Liver (tissue), 9 donors: Measurements from ENCODE around the gene RALB. TPM values are rescaled to one million over a fixed set of nuclear protein-coding genes. Genes with fewer than 3 reads are reported as not detected.

Experiments used
- DNase-seq: peaks from one replicate; pipeline ENCODE4 v3.0.0-alpha.2; 2017; ENCODE audit warnings: low spot score
- H3K27ac ChIP-seq, 2 donors: one replicate each; pipeline ENCODE4 v1.7.0; 2013; ENCODE audit warnings: inconsistent platforms in 2 of 2, low read length in 2 of 2, control low read depth in 1 of 2, low read depth in 1 of 2, mild to moderate bottlenecking in 1 of 2
- H3K27me3 ChIP-seq, 4 donors: one replicate each; pipeline versions ENCODE4 v1.6.1 to v1.7.0; 2013; ENCODE audit warnings: low read length in 3 of 4, inconsistent platforms in 1 of 4, mild to moderate bottlenecking in 1 of 4, moderate library complexity in 1 of 4; ENCODE audit not compliant: control insufficient read depth in 4 of 4, insufficient read depth in 4 of 4
- H3K36me3 ChIP-seq, 4 donors: one replicate each; pipeline versions ENCODE4 v1.6.1 to v1.7.0; 2013; ENCODE audit warnings: low read length in 3 of 4, mild to moderate bottlenecking in 3 of 4, low read depth in 1 of 4, moderate library complexity in 1 of 4; ENCODE audit not compliant: control insufficient read depth in 4 of 4, insufficient read depth in 3 of 4
- H3K4me1 ChIP-seq, 4 donors: one replicate each; pipeline versions ENCODE4 v1.6.1 to v1.7.0; 2013; ENCODE audit warnings: low read length in 3 of 4, mild to moderate bottlenecking in 3 of 4, moderate library complexity in 1 of 4; ENCODE audit not compliant: control insufficient read depth in 4 of 4, insufficient read depth in 4 of 4
- H3K4me3 ChIP-seq, 3 donors: one replicate each; pipeline versions ENCODE4 v1.6.1 to v1.7.0; 2013; ENCODE audit warnings: low read length in 3 of 3, control low read depth in 1 of 3, low read depth in 1 of 3, mild to moderate bottlenecking in 1 of 3
- H3K9ac ChIP-seq, 2 donors: one replicate each; pipeline ENCODE4 v1.7.0; 2013; ENCODE audit warnings: low read length in 2 of 2, mild to moderate bottlenecking in 2 of 2, moderate library complexity in 2 of 2, control low read depth in 1 of 2, low read depth in 1 of 2
- H3K9me3 ChIP-seq, 4 donors: one replicate each; pipeline versions ENCODE4 v1.6.1 to v1.7.0; 2013; ENCODE audit warnings: low read length in 3 of 4; ENCODE audit not compliant: control insufficient read depth in 4 of 4
- EGR1 ChIP-seq, 2 donors: IDR thresholded peaks; 2 replicates each; pipeline ENCODE4 v1.6.1; 2016 to 2018; ENCODE audit warnings: antibody characterized with exemption in 2 of 2, low read depth in 2 of 2
- FOXA2 ChIP-seq: IDR thresholded peaks from 2 replicates; pipeline ENCODE4 v1.6.1; 2016; ENCODE audit warnings: antibody characterized with exemption
- JUND ChIP-seq, 2 donors: IDR thresholded peaks; 2 replicates each; pipeline ENCODE4 v1.6.1; 2016; ENCODE audit warnings: antibody characterized with exemption in 2 of 2
- NR2F2 ChIP-seq: IDR thresholded peaks from 2 replicates; pipeline ENCODE4 v1.6.1; 2016; ENCODE audit warnings: antibody characterized with exemption
- RXRA ChIP-seq, 2 donors: IDR thresholded peaks; 2 replicates each; pipeline ENCODE4 v1.6.1; 2017 to 2018; ENCODE audit warnings: antibody characterized with exemption in 2 of 2, mild to moderate bottlenecking in 1 of 2
- SP1 ChIP-seq: IDR thresholded peaks from 2 replicates; pipeline ENCODE4 v1.6.1; 2018; ENCODE audit warnings: antibody characterized with exemption, mild to moderate bottlenecking
- YY1 ChIP-seq: IDR thresholded peaks from 2 replicates; pipeline ENCODE4 v1.6.1; 2016; ENCODE audit warnings: antibody characterized with exemption, mild to moderate bottlenecking
- WGBS: extraction: QIAGEN DNeasy Blood & Tissue Kit; methylation state at CpG from one replicate; pipeline ENCODE4 v1.1.7; 2013; 5-methylcytosine and 5-hydroxymethylcytosine counted together
- polyA plus RNA-seq, 2 donors: library from polyadenylated mRNA; stranded (reverse) in 1 of 2; unstranded in 1 of 2; fragments of 200-250 nt in 1 of 2; fragments of >200 nt in 1 of 2; fragmentation: Nextera tagmentation in 1 of 2; extraction: Ambion mirVana in 1 of 2; gene quantifications; one replicate each; pipeline versions ENCODE4 v1.2.1 to v1.2.3, GENCODE V29; 2013 to 2015
- total RNA-seq, 2 donors: library from RNA; depleted of rRNA; stranded (reverse); fragments of >200 nt; gene quantifications; one replicate each; pipeline ENCODE4 v1.2.3, GENCODE V29; 2014
- TF ChIP-seq, protein P1 (sequence below): IDR thresholded peaks from 2 replicates; pipeline ENCODE4 v1.6.1; 2016; ENCODE audit warnings: antibody characterized with exemption
- TF ChIP-seq, protein P2 (sequence below): fragments of 150-350 bp; IDR thresholded peaks from 2 replicates; pipeline ENCODE4 v1.5.1; 2017; ENCODE audit warnings: improper control_type of control experiment, low read depth, low read length; ENCODE audit not compliant: missing input control
- TF ChIP-seq, protein P3 (sequence below): IDR thresholded peaks from 2 replicates; pipeline ENCODE4 v1.6.1; 2016; ENCODE audit warnings: antibody characterized with exemption
- donor health status: healthy.
- donor health status: healthy.
- donor health status: healthy.
- donor health status: healthy.
- donor health status: healthy.

The RALB gene
- total and polyA plus RNA-seq, 4 donors, result 11.1 to 26.4 (median 20.1) TPM

DNA sequence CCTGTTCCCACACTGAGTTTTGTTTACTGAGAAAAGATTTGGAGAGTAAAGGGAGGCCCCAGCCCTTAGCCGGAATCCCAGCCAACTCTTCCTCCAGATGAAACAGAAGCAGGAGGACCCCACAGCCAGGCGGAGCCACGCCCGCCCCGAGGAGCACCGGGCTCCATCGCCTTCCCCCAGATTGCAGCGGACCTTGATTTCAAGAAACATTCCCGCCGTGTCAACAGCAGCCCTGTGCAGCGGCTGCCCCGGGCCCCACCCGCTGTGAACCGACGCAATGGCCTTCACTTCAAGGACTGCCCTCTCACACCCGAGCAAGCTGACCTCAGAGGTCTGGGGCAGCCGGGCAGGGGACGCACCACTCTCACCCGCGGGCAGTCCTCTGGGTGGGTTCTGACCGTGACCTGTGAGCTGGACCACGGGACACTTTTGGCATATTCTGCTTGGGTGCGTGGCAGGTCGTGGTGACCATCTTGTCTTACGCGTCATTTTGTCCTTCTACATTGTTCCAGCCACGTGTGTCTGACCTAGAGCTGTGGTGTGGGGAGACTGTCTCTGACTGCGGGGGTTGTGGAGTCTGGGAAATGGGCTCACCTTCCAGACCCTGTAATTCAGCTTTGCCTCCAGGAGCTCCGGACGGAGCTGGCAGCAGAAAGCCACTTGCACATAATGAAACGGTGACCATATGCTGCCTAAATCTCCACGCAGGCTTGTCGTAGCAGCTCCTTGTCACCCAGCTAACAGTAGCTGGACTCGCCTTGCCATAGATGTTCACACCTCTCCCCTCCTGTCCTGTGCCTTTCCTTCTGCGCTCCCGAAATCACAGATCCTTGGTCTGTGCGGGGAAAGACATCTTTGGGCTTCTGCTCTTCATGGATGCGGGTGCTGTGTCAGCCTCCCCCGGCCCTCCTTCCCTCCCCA lies 61.3 kb downstream of the RALB start:
- Histone ChIP-seq H3K4me1 (peaks cover 0 to 15% (median 10%) of the 10 kb centered on the region in 4 donors), H3K27ac (peak overlapping the region in 1 of 2 donors; percentile 23), H3K9ac (peak overlapping the region; percentile 31 to 78), H3K27me3 (no peaks in the 10 kb centered on the region), H3K4me3 (peak overlapping the region; percentile 50 to 73 (median 67)), H3K9me3 (no peaks in the 10 kb centered on the region), H3K36me3 (no peaks in the 10 kb centered on the region)
- no peak for TF ChIP-seq RXRA (IDR thresholded peaks at IDR 0.05)
- TF ChIP-seq NR2F2, result no peak
- 57% methylated on average over 39 of the region's 39 CpGs for WGBS
- no peak for DNase-seq

DNA sequence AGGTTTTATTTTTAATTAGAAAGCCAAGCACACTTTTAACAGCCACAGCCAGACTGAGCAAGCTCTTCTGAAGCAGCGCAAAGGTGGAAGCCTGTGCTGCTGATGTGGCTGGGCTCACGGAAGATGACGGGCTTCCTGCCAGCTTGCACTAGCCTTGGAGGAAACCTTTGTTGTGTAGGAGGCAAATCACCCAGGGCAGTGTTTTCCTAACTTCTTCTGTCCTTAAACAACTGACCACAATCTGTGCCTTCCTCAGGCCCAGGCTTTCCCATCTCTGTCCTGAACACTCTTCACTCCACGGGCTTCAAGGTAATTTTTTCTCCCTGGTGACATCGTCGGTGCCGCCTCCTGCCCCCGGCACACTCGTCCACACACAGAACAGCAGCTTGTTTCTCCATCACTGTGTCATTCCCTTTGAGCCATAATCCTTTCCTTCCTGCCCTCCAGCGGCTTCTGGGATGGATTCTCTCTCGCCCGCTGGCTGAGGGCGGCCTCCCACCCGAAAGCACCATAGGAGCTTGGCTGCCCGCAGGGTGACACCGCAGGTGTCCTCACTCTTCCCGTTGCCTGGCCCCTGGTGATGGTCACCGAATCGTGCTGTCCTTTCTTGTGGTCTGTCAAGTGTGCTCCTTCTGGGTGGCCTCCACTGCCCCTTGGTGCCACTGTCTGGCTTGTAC lies 62.2 kb downstream of the RALB start:
- DNase-seq, result no peak
- WGBS, result 88% methylated on average over 19 of the region's 19 CpGs

DNA sequence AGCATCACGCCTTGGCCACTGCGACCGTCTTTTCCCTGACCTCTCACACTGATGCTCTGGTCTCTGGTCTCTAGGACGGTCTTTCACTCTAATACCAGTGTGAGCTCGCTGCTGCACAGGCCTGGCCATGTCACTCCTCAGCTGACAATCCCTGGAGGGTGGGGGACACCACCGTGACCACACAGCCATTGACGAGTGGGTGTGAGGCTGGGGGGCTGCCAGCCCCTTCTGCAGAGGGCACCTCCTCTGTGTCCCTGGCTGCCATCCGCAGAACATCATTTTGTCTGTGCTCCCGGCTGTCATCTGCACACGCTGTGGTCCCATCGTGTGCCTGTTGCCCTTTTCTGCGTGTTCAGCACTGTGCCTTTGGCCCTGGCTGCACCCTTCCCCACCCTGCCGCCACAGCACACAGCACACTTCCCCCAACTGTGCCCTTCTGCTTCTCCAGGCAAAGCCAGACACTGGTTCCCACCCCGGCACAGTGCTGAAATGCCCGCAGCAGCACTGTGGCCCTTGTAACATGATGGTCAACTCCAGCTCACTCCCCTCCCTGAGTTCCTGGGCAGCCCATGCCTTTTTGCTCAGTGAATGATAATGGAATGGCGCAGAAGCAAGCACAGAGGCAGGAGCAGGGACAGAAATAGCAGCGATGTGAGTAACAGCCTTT lies 62.8 kb downstream of the RALB start:
- Histone ChIP-seq H3K9me3 (no peaks in the 10 kb centered on the region), H3K9ac (no peak overlapping the region), H3K27ac (no peak overlapping the region), H3K4me3 (no peak overlapping the region), H3K4me1 (peaks cover 0 to 15% (median 10%) of the 10 kb centered on the region in 4 donors), H3K36me3 (no peaks in the 10 kb centered on the region), H3K27me3 (no peaks in the 10 kb centered on the region)
- DNase-seq, result no peak
- TF ChIP-seq FOXA2 (no peak), SP1 (no peak), YY1 (no peak)
- TF ChIP-seq, protein P1, sequence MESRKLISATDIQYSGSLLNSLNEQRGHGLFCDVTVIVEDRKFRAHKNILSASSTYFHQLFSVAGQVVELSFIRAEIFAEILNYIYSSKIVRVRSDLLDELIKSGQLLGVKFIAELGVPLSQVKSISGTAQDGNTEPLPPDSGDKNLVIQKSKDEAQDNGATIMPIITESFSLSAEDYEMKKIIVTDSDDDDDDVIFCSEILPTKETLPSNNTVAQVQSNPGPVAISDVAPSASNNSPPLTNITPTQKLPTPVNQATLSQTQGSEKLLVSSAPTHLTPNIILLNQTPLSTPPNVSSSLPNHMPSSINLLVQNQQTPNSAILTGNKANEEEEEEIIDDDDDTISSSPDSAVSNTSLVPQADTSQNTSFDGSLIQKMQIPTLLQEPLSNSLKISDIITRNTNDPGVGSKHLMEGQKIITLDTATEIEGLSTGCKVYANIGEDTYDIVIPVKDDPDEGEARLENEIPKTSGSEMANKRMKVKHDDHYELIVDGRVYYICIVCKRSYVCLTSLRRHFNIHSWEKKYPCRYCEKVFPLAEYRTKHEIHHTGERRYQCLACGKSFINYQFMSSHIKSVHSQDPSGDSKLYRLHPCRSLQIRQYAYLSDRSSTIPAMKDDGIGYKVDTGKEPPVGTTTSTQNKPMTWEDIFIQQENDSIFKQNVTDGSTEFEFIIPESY, result no peak
- TF ChIP-seq, protein P2, sequence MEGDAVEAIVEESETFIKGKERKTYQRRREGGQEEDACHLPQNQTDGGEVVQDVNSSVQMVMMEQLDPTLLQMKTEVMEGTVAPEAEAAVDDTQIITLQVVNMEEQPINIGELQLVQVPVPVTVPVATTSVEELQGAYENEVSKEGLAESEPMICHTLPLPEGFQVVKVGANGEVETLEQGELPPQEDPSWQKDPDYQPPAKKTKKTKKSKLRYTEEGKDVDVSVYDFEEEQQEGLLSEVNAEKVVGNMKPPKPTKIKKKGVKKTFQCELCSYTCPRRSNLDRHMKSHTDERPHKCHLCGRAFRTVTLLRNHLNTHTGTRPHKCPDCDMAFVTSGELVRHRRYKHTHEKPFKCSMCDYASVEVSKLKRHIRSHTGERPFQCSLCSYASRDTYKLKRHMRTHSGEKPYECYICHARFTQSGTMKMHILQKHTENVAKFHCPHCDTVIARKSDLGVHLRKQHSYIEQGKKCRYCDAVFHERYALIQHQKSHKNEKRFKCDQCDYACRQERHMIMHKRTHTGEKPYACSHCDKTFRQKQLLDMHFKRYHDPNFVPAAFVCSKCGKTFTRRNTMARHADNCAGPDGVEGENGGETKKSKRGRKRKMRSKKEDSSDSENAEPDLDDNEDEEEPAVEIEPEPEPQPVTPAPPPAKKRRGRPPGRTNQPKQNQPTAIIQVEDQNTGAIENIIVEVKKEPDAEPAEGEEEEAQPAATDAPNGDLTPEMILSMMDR, result no peak
- 93% methylated on average over 17 of the region's 17 CpGs for WGBS

More for the DNA sequence above, 62.2 kb downstream of the RALB start:
- Histone ChIP-seq H3K9me3 (no peaks in the 10 kb centered on the region), H3K27ac (no peak overlapping the region), H3K4me3 (no peak overlapping the region), H3K36me3 (no peaks in the 10 kb centered on the region), H3K4me1 (peaks cover 0 to 15% (median 10%) of the 10 kb centered on the region in 4 donors), H3K9ac (no peak overlapping the region), H3K27me3 (no peaks in the 10 kb centered on the region)
- TF ChIP-seq JUND (IDR thresholded peaks at IDR 0.05) (no peak), NR2F2 (no peak), EGR1 (IDR thresholded peaks at IDR 0.05; ENCODE audit: low read depth in 2 of 2) (no peak), RXRA (IDR thresholded peaks at IDR 0.05) (no peak)
- TF ChIP-seq, protein P3, sequence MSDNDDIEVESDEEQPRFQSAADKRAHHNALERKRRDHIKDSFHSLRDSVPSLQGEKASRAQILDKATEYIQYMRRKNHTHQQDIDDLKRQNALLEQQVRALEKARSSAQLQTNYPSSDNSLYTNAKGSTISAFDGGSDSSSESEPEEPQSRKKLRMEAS, result no peak
